LNCaP clone FGC (cell line): Measurements from ENCODE around the gene EIF2S2.
"Not testable (repeated sequence)": the region's sequence is repeated elsewhere in the genome, so short reads cannot be mapped to it uniquely, and the experiment has no call there.

Source experiments
- DNase-seq: peaks from one replicate; pipeline ENCODE4 v3.0.0-alpha.2; 2011; ENCODE audit warnings: low read depth
- H3K4me3 ChIP-seq: 2 replicates; pipeline ENCODE4 v1.5.1; 2011; ENCODE audit warnings: mild to moderate bottlenecking, low read depth, low read length, control low read depth
- CTCF ChIP-seq: IDR thresholded peaks from 2 replicates; pipeline ENCODE4 v1.5.1; 2012; ENCODE audit warnings: mild to moderate bottlenecking; ENCODE audit not compliant: control insufficient read depth, insufficient read depth; ENCODE audit errors: extremely low read depth

EIF2S2 gene

GRCh38 chr20:34142121-34142520, 30.1 kb upstream of the EIF2S2 start:
- no peak for DNase-seq
- no peak overlapping the region for H3K4me3 ChIP-seq
- TF ChIP-seq CTCF: no peak

- no peak overlapping the region for H3K4me3 ChIP-seq
- no peak for DNase-seq
- no peak for TF ChIP-seq CTCF
These were observed 29.2 kb upstream of the EIF2S2 start for GRCh38 chr20:34141293-34141692.

GRCh38 chr20:34135525-34136275, 23.7 kb upstream of the EIF2S2 start:
- not testable (repeated sequence) for DNase-seq, H3K4me3 ChIP-seq

- not testable (repeated sequence) for H3K4me3 ChIP-seq, DNase-seq
These were observed 21.4 kb upstream of the EIF2S2 start for GRCh38 chr20:34133365-34133860.

- not testable (repeated sequence) for H3K4me3 ChIP-seq, DNase-seq
These were observed 20.9 kb upstream of the EIF2S2 start for GRCh38 chr20:34132943-34133342.

- not testable (repeated sequence) for DNase-seq, H3K4me3 ChIP-seq
These were observed 20.4 kb upstream of the EIF2S2 start for GRCh38 chr20:34132491-34132890.

GRCh38 chr20:34131491-34131890, 19.4 kb upstream of the EIF2S2 start:
- no peak overlapping the region for H3K4me3 ChIP-seq
- DNase-seq: no peak
- TF ChIP-seq CTCF: no peak

GRCh38 chr20:34129518-34130162, 17.6 kb upstream of the EIF2S2 start:
- peak; percentile 40 for DNase-seq
- TF ChIP-seq CTCF: peak; percentile 93
- H3K4me3 ChIP-seq: peak overlapping the region; percentile 11; the same call in 1 of the 2 replicates

- no peak for TF ChIP-seq CTCF
- H3K4me3 ChIP-seq: no peak overlapping the region
- DNase-seq: no peak
These were observed 15.7 kb upstream of the EIF2S2 start for GRCh38 chr20:34127792-34128191.
